Heart left ventricle (tissue), 13 donors: Measurements from ENCODE around the gene KLHL18.

Experiments
- CTCF ChIP-seq, 12 donors: fragments of 200-600 bp; sonication (generic) in 4 of 12; IDR thresholded peaks; one replicate each; pipeline versions ENCODE4 v1.5.0 to v1.8.0; 2018 to 2022; ENCODE audit warnings: antibody characterized with exemption in 12 of 12, mild to moderate bottlenecking in 5 of 12
- POLR2A ChIP-seq, 2 donors: fragments of 450-650 bp; IDR thresholded peaks; one replicate each; pipeline ENCODE4 v1.6.1; 2017; ENCODE audit warnings: antibody characterized with exemption in 2 of 2, mild to moderate bottlenecking in 2 of 2, moderate library complexity in 2 of 2
- donor health status: ischemic (EF 13 %, LVEDD 7.1; RV severe dilation, severe dysfunction).
- donor health status: DM: no; HTN: yes; CAD: no.
- donor health status: DM: no; HTN: no; CAD: no.
- donor health status: ischemic (EF 25% LVEDD 6.9; RV normal size, moderate dysfunction).
- donor health status: ischemic (EF 25% LVEDD 5.7; RV mildly dilated, moderate dysfunction).
- donor health status: ischemic (EF 35%, LVEDD 5.7; RV mildly dilated, moderate dysfunction).
- donor health status: nonischemic (EF 11% LVEDD 7.7; RV severe dilation, severe dysfunction).
- donor health status: DM: yes; HTN: yes; CAD: no.
- donor health status: PGD.
- donor health status: ischemic (EF 29% LVEDD 5.4; RV normal size, mild dysfunction).
- donor health status: nonischemic (EF 23%, LVEDD 6.1; RV moderate dilation, normal function).

GRCh38 chr3:47380026-47380600 lies 97.4 kb downstream of the KLHL18 start:
- TF ChIP-seq POLR2A (IDR thresholded peaks at IDR 0.05): no peak
- TF ChIP-seq CTCF (IDR thresholded peaks at IDR 0.05): no peak
